Effector memory CD8-positive, alpha-beta T cell (primary cell): Measurements from ENCODE around the gene PHACTR1.

Source experiments
- ATAC-seq: fragments of 150-1000 bp; cut with Tn5 transposase; replicated peaks from 2 replicates; pipeline ENCODE4 v1.10.0; 2021; ENCODE audit warnings: mild to moderate bottlenecking, moderate library complexity
- DNase-seq, 3 experiments: peaks; one replicate each; pipeline ENCODE4 v3.0.0; 2021
- H3K27ac Mint-ChIP-seq, 2 donors: one replicate each; pipeline ENCODE4 v1.8.0; 2022; ENCODE audit warnings: mild to moderate bottlenecking in 2 of 2, mixed read lengths in 2 of 2, moderate library complexity in 2 of 2
- H3K27me3 Mint-ChIP-seq, 2 donors: one replicate each; pipeline ENCODE4 v1.8.0; 2022; ENCODE audit warnings: mixed read lengths in 2 of 2
- H3K36me3 Mint-ChIP-seq: one replicate; pipeline ENCODE4 v1.8.0; 2022; ENCODE audit warnings: mild to moderate bottlenecking, moderate library complexity, mixed read lengths; ENCODE audit not compliant: insufficient read depth
- H3K4me1 Mint-ChIP-seq, 2 donors: one replicate each; pipeline ENCODE4 v1.8.0; 2022; ENCODE audit warnings: low read depth in 2 of 2, mixed read lengths in 2 of 2
- H3K4me3 Mint-ChIP-seq, 2 donors: one replicate each; pipeline ENCODE4 v1.8.0; 2022; ENCODE audit warnings: mild to moderate bottlenecking in 2 of 2, mixed read lengths in 2 of 2, moderate library complexity in 2 of 2
- H3K9me3 Mint-ChIP-seq, 2 donors: one replicate each; pipeline ENCODE4 v1.8.0; 2022; ENCODE audit warnings: mixed read lengths in 2 of 2

The PHACTR1 gene

GRCh38 chr6:13071550-13072345 lies 355.2 kb downstream of the PHACTR1 start:
- Mint-ChIP-seq H3K27ac (no peak overlapping the region), H3K27me3 (peaks cover 39 to 43% of the 10 kb centered on the region in 2 donors), H3K36me3 (no peaks in the 10 kb centered on the region), H3K4me3 (no peak overlapping the region), H3K4me1 (no peaks in the 10 kb centered on the region), H3K9me3 (no peaks in the 10 kb centered on the region)
- DNase-seq (no peak), ATAC-seq (no peak)

- no peak for DNase-seq
- no peaks in the 10 kb centered on the region for H3K4me1 Mint-ChIP-seq
- no peaks in the 10 kb centered on the region for H3K9me3 Mint-ChIP-seq
- H3K36me3 Mint-ChIP-seq: no peaks in the 10 kb centered on the region
- no peak overlapping the region for H3K4me3 Mint-ChIP-seq
- no peak for ATAC-seq
- H3K27me3 Mint-ChIP-seq: peaks cover 50 to 51% of the 10 kb centered on the region in 2 donors
- no peak overlapping the region for H3K27ac Mint-ChIP-seq
These were observed 356.2 kb downstream of the PHACTR1 start for GRCh38 chr6:13072686-13073347.

DNA sequence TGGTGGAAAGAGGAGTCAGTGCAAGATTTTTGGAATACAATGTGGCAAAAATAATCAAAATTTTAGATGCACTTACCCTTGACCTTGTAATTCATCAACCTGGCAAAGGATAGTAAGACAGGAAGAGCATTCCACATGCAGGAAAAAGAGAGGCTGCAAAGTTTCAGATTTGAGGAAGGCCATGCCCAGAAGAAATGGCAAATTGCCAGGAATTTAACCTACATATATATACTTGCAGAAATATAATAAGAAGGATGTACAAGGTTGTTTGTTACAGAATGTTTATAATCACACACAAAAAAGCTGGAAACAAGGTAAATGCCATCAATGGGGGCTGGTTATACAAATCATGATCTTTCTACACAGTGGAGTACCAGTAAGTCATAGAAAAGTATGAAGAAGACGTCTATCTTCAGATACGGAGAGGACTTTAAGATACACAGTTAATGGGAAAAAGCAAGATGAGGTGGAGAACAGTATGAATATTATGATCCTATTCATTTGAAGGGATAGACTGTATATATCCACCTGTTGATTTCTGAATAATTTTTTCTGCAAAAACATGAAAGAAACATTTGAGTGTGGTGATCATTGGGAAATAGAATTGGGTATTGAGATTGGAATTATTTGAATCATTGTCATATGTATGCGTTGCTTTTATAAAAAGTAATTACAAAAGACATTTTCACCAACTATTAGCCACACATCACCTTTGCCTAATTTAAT lies 358.0 kb downstream of the PHACTR1 start:
- Mint-ChIP-seq H3K9me3 (no peaks in the 10 kb centered on the region), H3K27ac (no peak overlapping the region), H3K4me1 (no peaks in the 10 kb centered on the region), H3K27me3 (peaks cover 58 to 61% of the 10 kb centered on the region in 2 donors), H3K36me3 (no peaks in the 10 kb centered on the region), H3K4me3 (no peak overlapping the region)
- ATAC-seq (no peak), DNase-seq (no peak)

DNA sequence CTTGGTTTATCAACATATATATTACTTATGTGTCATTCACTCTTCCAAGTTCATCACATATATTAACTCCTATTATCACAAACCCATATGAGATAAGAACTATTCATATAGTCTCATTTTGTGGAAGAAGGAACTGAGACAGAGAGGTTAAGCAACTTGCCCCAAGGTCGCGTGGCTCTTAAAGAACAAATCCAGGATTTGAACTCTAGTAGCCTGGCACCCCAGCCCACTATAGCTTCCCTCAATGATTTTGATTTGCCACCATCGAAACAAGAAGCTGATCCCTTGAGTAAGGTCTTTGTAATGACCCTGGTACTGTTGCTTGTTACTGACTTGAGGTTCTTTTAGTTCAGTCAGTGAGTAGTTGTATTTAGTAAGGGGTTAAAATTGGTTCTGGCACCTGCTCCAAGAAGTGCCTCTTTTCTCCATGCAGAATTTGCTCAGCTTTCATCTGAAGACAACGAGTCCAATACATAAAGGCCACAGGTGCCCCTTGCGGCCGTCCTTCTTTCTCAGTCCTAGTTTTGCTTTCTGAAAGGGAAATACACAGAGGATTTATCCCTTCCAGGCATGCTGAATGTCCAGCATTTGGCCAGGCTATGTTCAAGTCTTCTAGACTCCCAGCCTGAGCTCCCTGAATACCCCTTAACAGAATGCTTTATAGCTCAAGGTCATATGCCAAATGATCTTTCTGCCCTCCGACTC lies 358.7 kb downstream of the PHACTR1 start:
- Mint-ChIP-seq H3K27me3 (peaks cover 66 to 67% of the 10 kb centered on the region in 2 donors), H3K9me3 (no peaks in the 10 kb centered on the region), H3K4me3 (no peak overlapping the region), H3K4me1 (no peaks in the 10 kb centered on the region), H3K27ac (no peak overlapping the region), H3K36me3 (no peaks in the 10 kb centered on the region)
- no peak for DNase-seq
- ATAC-seq: no peak

- no peak for ATAC-seq
- peaks cover 66 to 69% of the 10 kb centered on the region in 2 donors for H3K27me3 Mint-ChIP-seq
- H3K4me1 Mint-ChIP-seq: no peaks in the 10 kb centered on the region
- no peaks in the 10 kb centered on the region for H3K9me3 Mint-ChIP-seq
- no peak for DNase-seq
- H3K27ac Mint-ChIP-seq: no peak overlapping the region
- H3K36me3 Mint-ChIP-seq: no peaks in the 10 kb centered on the region
- no peak overlapping the region for H3K4me3 Mint-ChIP-seq
These were observed 360.0 kb downstream of the PHACTR1 start for GRCh38 chr6:13076575-13076974.

DNA sequence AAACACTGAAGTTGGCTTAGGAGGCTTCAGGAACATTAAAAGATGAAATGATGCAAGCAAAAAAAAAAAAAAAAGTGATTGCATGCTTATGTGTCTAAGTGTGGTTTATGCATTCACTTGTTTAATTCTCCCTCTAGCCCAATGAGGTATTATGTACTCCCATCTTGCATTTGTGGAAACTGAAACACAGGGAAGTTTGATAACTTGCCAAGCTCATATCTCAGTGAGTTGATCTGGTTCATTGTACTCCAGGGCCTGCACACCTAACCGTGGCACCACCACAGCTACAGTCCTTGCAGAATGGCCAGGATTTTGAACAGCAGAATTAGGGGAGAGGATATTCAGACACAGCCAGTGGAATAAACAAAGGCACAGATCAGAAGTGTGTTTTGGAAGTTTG lies 360.6 kb downstream of the PHACTR1 start:
- DNase-seq: no peak

DNA sequence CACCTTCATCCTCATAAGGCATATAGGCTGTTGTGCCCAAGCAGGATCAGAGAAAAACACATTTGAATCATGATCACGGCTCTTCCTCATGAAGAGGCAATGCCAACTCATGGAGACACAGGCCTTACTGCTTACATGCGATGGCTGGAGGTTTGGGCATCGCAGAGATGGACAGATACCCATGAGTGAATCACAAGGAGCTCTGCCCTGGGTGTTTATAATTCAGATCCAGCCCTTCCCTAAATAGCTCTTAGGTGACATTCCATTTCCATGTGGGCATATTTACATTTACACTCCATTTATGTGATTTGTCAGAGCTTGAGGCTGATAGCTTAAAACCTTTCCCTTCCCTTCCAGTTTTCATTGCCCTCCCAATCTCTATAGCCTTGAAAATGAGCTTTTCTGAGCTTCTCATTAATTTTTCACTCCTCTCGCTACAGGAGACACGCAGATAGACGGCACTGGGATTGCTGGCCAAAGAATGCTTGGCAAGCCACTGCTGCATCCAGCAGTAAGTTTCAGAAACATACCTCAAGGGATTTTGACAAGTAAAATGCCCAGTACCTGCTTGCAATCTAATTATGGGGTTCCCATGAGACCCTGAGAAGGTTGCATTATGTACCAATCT lies 362.6 kb downstream of the PHACTR1 start:
- H3K27ac Mint-ChIP-seq: no peak overlapping the region
- H3K9me3 Mint-ChIP-seq: no peaks in the 10 kb centered on the region
- DNase-seq (no peak), ATAC-seq (no peak)
- no peak overlapping the region for H3K4me3 Mint-ChIP-seq
- peaks cover 65 to 70% of the 10 kb centered on the region in 2 donors for H3K27me3 Mint-ChIP-seq
- no peaks in the 10 kb centered on the region for H3K4me1 Mint-ChIP-seq
- no peaks in the 10 kb centered on the region for H3K36me3 Mint-ChIP-seq

More for the DNA sequence above, 360.6 kb downstream of the PHACTR1 start:
- no peak overlapping the region for H3K27ac Mint-ChIP-seq
- H3K4me1 Mint-ChIP-seq: no peaks in the 10 kb centered on the region
- H3K9me3 Mint-ChIP-seq: no peaks in the 10 kb centered on the region
- no peaks in the 10 kb centered on the region for H3K36me3 Mint-ChIP-seq
- H3K27me3 Mint-ChIP-seq: peaks cover 67 to 73% of the 10 kb centered on the region in 2 donors
- H3K4me3 Mint-ChIP-seq: no peak overlapping the region
- no peak for ATAC-seq

- DNase-seq (no peak), ATAC-seq (no peak)
- Mint-ChIP-seq H3K36me3 (no peaks in the 10 kb centered on the region), H3K27me3 (peaks cover 56% of the 10 kb centered on the region in 2 donors), H3K9me3 (no peaks in the 10 kb centered on the region), H3K27ac (no peak overlapping the region), H3K4me1 (no peaks in the 10 kb centered on the region), H3K4me3 (no peak overlapping the region)
These were observed 364.1 kb downstream of the PHACTR1 start for GRCh38 chr6:13080462-13081188.

- Mint-ChIP-seq H3K4me1 (no peaks in the 10 kb centered on the region), H3K27ac (no peak overlapping the region), H3K36me3 (no peaks in the 10 kb centered on the region), H3K27me3 (peaks cover 50 to 51% of the 10 kb centered on the region in 2 donors), H3K4me3 (no peak overlapping the region), H3K9me3 (no peaks in the 10 kb centered on the region)
- DNase-seq (no peak), ATAC-seq (no peak)
These were observed 364.6 kb downstream of the PHACTR1 start for GRCh38 chr6:13081189-13081563.

DNA sequence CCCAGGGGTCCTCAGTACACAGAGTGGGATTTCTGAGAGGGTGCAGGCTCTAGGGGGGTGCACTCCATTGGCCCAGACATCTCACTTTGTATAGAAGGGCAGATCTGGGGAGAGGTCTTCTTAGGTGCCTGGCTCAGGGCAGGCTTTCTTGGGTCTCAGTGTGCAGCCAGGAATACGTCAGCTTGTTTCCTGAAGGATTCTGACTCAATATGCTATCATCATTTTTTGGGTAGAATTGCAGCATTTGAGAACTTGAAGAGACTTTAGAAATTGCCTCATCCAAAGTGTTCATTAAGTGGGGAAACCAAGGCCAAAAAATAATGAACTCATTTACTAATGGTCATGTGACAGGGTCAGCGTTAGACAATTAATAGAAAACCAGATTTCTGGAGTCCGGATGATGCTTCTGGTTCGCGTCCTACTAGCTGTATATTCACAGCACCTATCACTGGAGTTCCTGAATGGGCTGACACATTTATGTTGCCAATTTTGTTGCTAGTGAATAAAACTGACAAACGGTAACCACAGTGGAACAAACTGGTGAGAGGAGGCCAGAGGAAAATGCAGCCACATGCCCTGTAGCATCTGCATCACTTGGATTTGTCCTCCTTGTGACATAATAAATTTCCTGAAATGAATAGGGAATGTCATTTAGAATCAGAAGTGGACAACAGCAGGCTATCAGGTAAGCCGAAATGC lies 372.9 kb downstream of the PHACTR1 start:
- no peak for ATAC-seq
- no peak for DNase-seq
- Mint-ChIP-seq H3K9me3 (no peaks in the 10 kb centered on the region), H3K27ac (no peak overlapping the region), H3K27me3 (peaks cover 5 to 12% of the 10 kb centered on the region in 2 donors), H3K4me3 (no peak overlapping the region), H3K36me3 (no peaks in the 10 kb centered on the region), H3K4me1 (no peaks in the 10 kb centered on the region)

GRCh38 chr6:13091192-13091591 lies 374.6 kb downstream of the PHACTR1 start:
- Mint-ChIP-seq H3K9me3 (no peaks in the 10 kb centered on the region), H3K27me3 (peaks cover 5 to 10% of the 10 kb centered on the region in 2 donors), H3K4me1 (no peaks in the 10 kb centered on the region), H3K4me3 (no peak overlapping the region), H3K36me3 (no peaks in the 10 kb centered on the region), H3K27ac (no peak overlapping the region)
- ATAC-seq (no peak), DNase-seq (no peak)

- ATAC-seq (no peak), DNase-seq (no peak)
- Mint-ChIP-seq H3K36me3 (no peaks in the 10 kb centered on the region), H3K27ac (no peak overlapping the region), H3K4me3 (no peak overlapping the region), H3K9me3 (no peaks in the 10 kb centered on the region), H3K27me3 (no peaks in the 10 kb centered on the region), H3K4me1 (no peaks in the 10 kb centered on the region)
These were observed 378.3 kb downstream of the PHACTR1 start for GRCh38 chr6:13094781-13095425.
